SK-MEL-5 (cell line): ENCODE measurements around the gene HAT1. TPM values are rescaled to one million over a fixed set of nuclear protein-coding genes. Genes with fewer than 3 reads are reported as not detected.

Experiments
- DNase-seq: peaks from one replicate; pipeline ENCODE4 v3.0.0-alpha.2; 2016; ENCODE audit warnings: low read depth, low spot score
- in situ Hi-C: cut with HindIII; loops from 2 replicates; pipeline ENCODE4 v1.10.0; 2016; ENCODE audit warnings: low sequenced_read_pairs, high pct_unique_total_duplicates, low pct_unique_long_range_greater_than_20kb
- total RNA-seq: library from RNA; depleted of rRNA; stranded (reverse); fragments of >200 nt; shearing (Covaris generic); gene quantifications from 2 replicates; pipeline ENCODE4 v1.2.3, GENCODE V29; 2014; rRNA removed

The HAT1 gene
- total RNA-seq, 1 experiment from 2014 or later: 46.4 TPM

DNA sequence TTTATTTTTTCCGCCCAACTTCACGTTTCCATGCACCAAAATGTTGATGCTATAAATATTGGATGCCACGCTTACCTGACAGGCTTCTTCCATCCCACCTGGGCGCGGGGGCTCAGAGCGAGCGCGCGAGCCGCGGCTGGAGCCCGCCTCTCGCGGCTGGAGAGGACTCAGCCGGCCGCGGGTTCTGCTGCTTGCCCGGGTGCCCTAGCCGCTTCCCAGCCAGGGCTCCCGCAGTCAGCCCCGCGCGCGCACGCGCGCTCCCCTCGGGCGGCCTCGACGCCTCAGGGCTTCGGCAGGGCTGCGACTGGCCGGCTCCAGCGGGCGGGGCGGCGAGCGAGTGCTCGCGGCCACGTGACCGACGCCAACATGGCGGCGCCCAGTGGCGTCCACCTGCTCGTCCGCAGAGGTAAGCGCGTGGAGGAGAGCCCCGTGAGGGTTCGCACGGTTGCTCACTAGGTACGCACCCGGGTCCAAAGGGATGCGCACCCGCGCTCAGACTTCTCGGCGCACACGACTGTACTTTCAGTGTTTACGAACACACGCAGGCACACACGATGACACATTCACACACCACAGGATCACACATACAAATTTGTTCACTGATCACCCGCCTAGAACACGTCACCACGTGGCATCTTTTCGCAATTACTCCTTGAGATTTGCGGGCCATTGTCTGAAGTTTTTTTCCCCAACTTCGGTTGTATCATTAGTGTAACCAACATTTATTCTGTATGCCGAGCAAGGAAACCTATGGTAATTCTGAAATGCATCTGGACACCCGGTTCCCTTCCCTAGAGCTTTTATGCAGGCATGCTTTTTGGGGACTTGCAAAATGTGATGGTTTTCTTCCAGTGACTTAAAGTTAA lies 77.6 kb downstream of the HAT1 start, which contains the start of gene METAP1D:
TSS of gene METAP1D (plus strand) at position 350 of the 866 bp plus-strand sequence. CDS start at position 367, 17 bp downstream.
- DNase-seq: peak; percentile 82
- in situ Hi-C loops: no loop called here

- in situ Hi-C loops: no loop called here
- DNase-seq: no peak
These were observed 78.6 kb downstream of the HAT1 start for GRCh38 chr2:172000696-172001361.

DNA sequence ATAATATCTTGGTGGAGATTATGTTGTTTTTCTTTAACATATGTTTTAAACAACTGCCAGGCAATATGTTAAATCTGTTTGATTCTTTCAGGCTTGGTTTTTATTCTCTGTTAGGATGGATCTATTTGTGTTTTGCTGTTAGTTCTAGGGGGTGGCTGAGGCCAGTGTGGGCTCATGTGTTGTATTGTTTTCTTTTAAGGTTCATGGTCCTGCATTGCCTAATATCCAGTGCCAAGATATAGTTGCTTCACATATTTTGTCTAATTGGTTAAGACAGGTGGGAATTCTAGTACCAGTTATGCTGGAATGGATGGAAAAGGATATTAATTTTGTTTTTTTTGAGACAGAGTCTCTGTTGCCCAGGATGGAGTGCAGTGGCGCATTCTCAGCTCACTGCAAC lies 85.1 kb downstream of the HAT1 start:
- DNase-seq: no peak
- in situ Hi-C loops: no loop called here

GRCh38 chr2:172009823-172010222 lies 87.6 kb downstream of the HAT1 start:
- DNase-seq: no peak
- in situ Hi-C loops: no loop called here

- in situ Hi-C loops: no loop called here
- DNase-seq: no peak
These were observed 89.7 kb downstream of the HAT1 start for GRCh38 chr2:172011812-172012575.

GRCh38 chr2:172012677-172013391 lies 90.6 kb downstream of the HAT1 start:
- DNase-seq: no peak
- in situ Hi-C loops: no loop called here

DNA sequence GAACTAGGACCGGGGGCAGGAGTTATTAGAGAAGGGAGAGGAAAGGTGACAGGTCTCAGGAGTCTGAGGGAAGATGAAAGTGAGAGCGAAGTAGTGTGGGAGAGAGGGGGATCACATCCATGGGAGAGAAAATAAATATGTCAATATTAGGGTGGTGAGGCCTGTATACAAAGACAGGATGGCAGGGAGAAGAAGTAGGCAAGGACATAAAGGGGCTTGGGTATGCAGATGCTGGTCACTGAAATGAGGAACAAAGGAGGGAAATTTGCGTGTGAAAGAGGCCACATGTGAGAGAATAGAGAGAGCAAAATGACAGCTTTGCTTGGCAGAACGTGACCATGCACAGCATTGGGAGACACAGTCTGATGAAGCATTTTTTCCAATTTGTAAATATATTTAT lies 91.1 kb downstream of the HAT1 start:
- no peak for DNase-seq
- in situ Hi-C loops: no loop called here

DNA sequence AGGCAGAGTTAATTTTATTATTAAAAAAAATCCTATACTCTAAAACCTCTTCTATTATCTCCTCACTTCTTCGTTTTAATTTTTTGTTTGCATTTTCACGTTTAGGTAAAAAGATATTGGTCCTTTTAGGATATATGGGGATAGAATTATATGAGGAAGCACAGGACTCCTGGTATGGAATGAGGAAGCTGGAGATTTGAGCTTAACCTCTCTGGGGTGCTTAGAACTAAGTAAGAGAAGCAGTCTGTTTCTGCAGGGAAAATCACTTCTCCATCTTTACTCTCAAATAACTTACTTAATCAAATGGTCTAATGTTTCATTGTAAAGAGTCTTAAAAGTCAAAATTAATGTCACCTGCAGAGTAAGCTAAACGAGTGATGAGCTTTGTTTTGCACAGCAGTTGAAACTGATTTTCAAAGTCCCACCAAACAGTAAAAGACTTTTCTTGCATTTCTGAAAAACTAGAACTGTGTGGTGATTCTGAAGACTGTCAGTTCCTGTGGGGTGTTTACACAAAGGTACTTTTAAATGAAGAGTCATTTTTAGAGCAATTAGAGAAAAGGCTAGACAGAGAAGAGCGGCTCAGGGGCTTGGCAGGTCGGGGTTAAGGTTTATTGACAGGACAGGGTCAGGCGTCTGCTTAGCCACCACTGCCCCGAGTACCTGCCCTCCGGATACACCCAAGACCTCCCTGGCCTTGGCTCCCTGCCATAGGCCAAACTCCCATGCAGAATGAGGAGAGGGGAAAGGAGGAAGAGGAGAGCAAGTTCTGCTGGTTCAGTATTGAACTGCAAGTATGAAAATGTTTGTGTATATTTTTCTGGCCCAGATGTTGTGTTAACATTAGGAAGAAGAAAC lies 99.0 kb downstream of the HAT1 start:
- DNase-seq: peak; percentile 26
- in situ Hi-C loops: no loop called here

DNA sequence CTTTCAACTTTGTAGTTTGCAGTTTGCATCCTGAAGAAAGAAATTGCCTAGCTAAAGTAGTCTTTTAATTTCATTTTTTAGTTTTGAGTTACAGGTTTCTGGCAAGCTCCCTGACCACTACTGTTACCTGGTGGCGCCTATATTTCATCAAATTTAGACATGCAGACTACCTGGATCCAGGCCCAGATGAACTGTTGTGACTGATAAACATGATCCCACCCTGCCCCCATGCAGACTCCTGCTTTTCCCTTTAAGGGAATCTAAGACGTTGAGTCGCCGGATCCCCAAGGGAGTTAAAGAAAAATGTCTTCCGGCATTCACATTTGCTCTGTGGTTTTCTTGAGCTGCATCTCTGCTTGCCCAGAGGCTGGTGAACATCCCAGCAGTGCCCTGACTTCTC lies 99.7 kb downstream of the HAT1 start:
- DNase-seq: peak; percentile 67
- in situ Hi-C loops: no loop called here

DNA sequence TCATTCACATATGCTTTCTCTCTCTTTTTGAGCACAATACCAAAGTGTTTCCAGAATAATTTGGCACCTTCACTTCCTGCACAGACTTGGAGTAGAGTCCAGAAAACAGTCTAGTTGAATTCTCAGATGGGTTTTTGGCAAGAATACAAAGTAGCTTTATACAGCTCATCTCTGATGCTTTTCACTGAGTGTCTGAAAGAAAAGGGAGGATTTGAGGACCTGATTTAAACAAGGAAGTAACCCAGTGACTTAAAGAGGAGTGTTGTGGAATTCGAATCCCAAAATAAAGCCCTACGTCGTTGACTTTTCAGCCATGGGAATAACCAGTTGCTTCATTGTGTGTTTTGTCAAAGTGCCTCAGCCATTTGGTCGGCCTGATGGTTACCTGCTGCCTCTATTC lies 109.3 kb downstream of the HAT1 start:
- in situ Hi-C loops: no loop called here
- DNase-seq: no peak

Other genes starting within 250 kb of the HAT1 start
- 59.1 and 66.9 TPM in 2 replicates for gene DYNC1I2, start 235.0 kb upstream of the HAT1 start, total RNA-seq
- gene SLC25A12, start 28.2 kb upstream of the HAT1 start, total RNA-seq: 28.2 and 28.9 TPM in 2 replicates
- gene METAP1D, start 77.5 kb downstream of the HAT1 start, total RNA-seq: 7.6 and 10.8 TPM in 2 replicates
- 3.6 and 4.8 TPM in 2 replicates for gene DLX1, start 163.0 kb downstream of the HAT1 start, total RNA-seq
- gene DLX2, start 180.4 kb downstream of the HAT1 start, total RNA-seq: 0.48 and 0.85 TPM in 2 replicates